ENCODE measurements around the gene TEX50.

DNA sequence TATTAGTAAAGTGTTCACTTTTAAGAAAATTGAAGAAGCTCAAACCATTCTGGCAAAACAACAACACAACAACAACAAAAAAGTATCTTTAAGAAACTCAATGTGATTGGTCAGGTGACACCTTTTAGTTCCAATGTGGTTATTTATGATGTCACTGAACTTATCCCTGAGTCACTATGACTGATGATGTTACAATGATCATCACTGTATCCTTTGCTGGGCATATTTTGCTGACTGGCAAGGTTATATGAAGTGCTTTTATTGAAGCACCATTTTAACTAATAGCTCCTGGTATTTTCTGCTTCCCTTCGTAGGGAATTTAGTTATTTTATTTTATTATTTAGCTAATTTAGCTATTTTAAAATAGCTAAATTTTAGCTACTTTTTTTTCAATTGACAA lies at the start of gene TEX50:
- TF ChIP-seq, protein P1, sequence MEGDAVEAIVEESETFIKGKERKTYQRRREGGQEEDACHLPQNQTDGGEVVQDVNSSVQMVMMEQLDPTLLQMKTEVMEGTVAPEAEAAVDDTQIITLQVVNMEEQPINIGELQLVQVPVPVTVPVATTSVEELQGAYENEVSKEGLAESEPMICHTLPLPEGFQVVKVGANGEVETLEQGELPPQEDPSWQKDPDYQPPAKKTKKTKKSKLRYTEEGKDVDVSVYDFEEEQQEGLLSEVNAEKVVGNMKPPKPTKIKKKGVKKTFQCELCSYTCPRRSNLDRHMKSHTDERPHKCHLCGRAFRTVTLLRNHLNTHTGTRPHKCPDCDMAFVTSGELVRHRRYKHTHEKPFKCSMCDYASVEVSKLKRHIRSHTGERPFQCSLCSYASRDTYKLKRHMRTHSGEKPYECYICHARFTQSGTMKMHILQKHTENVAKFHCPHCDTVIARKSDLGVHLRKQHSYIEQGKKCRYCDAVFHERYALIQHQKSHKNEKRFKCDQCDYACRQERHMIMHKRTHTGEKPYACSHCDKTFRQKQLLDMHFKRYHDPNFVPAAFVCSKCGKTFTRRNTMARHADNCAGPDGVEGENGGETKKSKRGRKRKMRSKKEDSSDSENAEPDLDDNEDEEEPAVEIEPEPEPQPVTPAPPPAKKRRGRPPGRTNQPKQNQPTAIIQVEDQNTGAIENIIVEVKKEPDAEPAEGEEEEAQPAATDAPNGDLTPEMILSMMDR (IDR thresholded peaks at IDR 0.05), result no peak
- TF ChIP-seq POLR2A (IDR thresholded peaks at IDR 0.05), result no peak

Measured in uterus (tissue), 2 donors.